OCI-LY1 (cell line): ENCODE measurements around the gene SSBP4.

Experiments
- EZH2 ChIP-seq: fragments of 200-600 bp; sonication (generic), shearing (Covaris generic); IDR thresholded peaks from 2 replicates; pipeline ENCODE4 v1.8.0; 2017; ENCODE audit warnings: borderline replicate concordance, mixed run types, mild to moderate bottlenecking, antibody characterized with exemption, low read length, moderate library complexity, mixed read lengths
- TF ChIP-seq, protein P1 (sequence below): fragments of 200-600 bp; sonication (generic), shearing (Covaris generic); IDR thresholded peaks from 2 replicates; pipeline ENCODE4 v1.5.1; 2017; ENCODE audit warnings: mild to moderate bottlenecking, antibody characterized with exemption, low read length, moderate library complexity, mixed read lengths

DNA sequence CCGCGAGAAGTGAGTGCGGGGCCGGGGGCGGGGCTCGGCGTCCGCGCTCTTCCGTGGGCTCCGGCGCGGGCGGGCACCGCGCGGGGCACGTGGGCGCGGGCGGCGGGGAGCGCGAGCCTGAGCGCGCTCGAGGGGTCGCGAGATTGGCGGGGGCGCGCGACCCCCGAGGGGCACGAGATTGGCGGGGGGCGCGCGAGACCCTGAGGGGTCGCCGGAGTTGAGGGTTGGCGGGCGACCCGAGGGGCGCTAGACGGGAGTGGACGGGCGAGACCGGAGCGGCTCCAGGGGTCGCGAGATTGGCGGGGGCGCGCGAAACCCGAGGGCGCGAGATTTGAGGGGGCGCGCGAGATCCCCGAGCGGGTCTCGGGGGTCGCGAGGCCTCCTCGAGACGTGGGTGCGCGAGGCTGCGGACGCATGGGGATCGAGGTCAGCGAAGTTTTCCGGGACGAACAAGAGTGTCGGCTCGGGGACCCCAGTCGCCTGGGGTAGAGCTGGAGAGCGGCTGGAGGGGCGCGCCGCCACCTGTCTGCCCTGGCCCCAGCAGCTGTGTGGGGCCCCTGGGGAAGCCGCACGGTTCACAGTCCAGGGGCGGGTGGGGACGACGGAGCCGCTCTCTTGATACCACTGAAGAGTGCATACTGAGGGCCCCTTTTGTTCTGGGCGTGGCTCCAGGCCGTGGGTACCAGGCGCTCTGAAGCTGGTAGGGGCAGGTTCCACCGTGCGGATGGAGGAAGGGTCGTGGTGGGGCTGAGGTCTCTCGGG, 682 bp downstream of the SSBP4 start:
- TF ChIP-seq, protein P1, sequence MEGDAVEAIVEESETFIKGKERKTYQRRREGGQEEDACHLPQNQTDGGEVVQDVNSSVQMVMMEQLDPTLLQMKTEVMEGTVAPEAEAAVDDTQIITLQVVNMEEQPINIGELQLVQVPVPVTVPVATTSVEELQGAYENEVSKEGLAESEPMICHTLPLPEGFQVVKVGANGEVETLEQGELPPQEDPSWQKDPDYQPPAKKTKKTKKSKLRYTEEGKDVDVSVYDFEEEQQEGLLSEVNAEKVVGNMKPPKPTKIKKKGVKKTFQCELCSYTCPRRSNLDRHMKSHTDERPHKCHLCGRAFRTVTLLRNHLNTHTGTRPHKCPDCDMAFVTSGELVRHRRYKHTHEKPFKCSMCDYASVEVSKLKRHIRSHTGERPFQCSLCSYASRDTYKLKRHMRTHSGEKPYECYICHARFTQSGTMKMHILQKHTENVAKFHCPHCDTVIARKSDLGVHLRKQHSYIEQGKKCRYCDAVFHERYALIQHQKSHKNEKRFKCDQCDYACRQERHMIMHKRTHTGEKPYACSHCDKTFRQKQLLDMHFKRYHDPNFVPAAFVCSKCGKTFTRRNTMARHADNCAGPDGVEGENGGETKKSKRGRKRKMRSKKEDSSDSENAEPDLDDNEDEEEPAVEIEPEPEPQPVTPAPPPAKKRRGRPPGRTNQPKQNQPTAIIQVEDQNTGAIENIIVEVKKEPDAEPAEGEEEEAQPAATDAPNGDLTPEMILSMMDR = no peak
- no peak for TF ChIP-seq EZH2
